C4-2B (cell line): ENCODE data around the gene BMERB1.
"Not testable (repeated sequence)": the region's sequence is repeated elsewhere in the genome, so short reads cannot be mapped to it uniquely, and the experiment has no call there.

Experiments
- CTCF ChIP-seq: fragments of 450-650 bp; conservative IDR thresholded peaks from 2 replicates; pipeline ENCODE4 v1.5.1; 2017; ENCODE audit warnings: mild to moderate bottlenecking
- ZFX ChIP-seq: fragments of 450-650 bp; IDR thresholded peaks from 2 replicates; pipeline ENCODE4 v1.6.1; 2017

GRCh38 chr16:15573896-15574613 is 139.7 kb downstream of the BMERB1 start:
- not testable (repeated sequence) for TF ChIP-seq CTCF, ZFX
